Endothelial cell of umbilical vein (primary cell): ENCODE data around the gene ALK.

Experiments used
- CTCF ChIP-seq, 2 donors: IDR thresholded peaks; 1 replicate in 1 of 2; 2 replicates in 1 of 2; pipeline ENCODE4 v1.5.1; 2011; ENCODE audit warnings: low read length in 2 of 2, mild to moderate bottlenecking in 2 of 2, moderate library complexity in 2 of 2, control low read depth in 1 of 2, inconsistent platforms in 1 of 2, low read depth in 1 of 2; ENCODE audit not compliant: insufficient read depth in 1 of 2; ENCODE audit errors: extremely low read depth in 1 of 2
- EZH2 ChIP-seq: IDR thresholded peaks from 2 replicates; pipeline ENCODE4 v1.6.1; 2012; ENCODE audit warnings: borderline replicate concordance, low read depth, mild to moderate bottlenecking, moderate library complexity, low read length, inconsistent platforms; ENCODE audit not compliant: severe bottlenecking
- JUN ChIP-seq: IDR thresholded peaks from 2 replicates; pipeline ENCODE4 v1.6.1; 2011; ENCODE audit warnings: borderline replicate concordance, low read depth; ENCODE audit not compliant: insufficient read length, insufficient read depth

GRCh38 chr2:29613067-29613466, 308.3 kb downstream of the ALK start:
- no peak for TF ChIP-seq CTCF (IDR thresholded peaks at IDR 0.05; ENCODE audit: extremely low read depth in 1 of 2, insufficient read depth in 1 of 2, low read depth in 1 of 2, low read length in 2 of 2)
- TF ChIP-seq EZH2: no peak
- no peak for TF ChIP-seq JUN
